ENCODE measurements around the gene CDY1B. TPM values are rescaled to one million over a fixed set of nuclear protein-coding genes. Genes with fewer than 3 reads are reported as not detected.
"Not testable (repeated sequence)": the region's sequence is repeated elsewhere in the genome, so short reads cannot be mapped to it uniquely, and the experiment has no call there.

The CDY1B gene
- polyA plus RNA-seq (ENCODE audit: low read depth in 6 of 6) = not detected

GRCh38 chrY:24047919-24048318, at the start of gene CDY1B:
CDY1B (minus strand) TSS chrY:24048019; CDS start chrY:24047688, 331 bp downstream.
- not testable (repeated sequence) for H3K36me3 Mint-ChIP-seq; H3K4me3 Mint-ChIP-seq; H3K4me1 Mint-ChIP-seq; H3K27ac Mint-ChIP-seq; H3K9me3 Mint-ChIP-seq; DNase-seq; ATAC-seq (ENCODE audit: low read depth in 2 of 2); H3K27me3 Mint-ChIP-seq

- ATAC-seq (ENCODE audit: low read depth in 2 of 2); H3K27ac Mint-ChIP-seq; H3K27me3 Mint-ChIP-seq; DNase-seq; H3K4me1 Mint-ChIP-seq; H3K9me3 Mint-ChIP-seq; H3K36me3 Mint-ChIP-seq; H3K4me3 Mint-ChIP-seq: not testable (repeated sequence)
Measured at GRCh38 chrY:24049525-24049924, 1.7 kb upstream of the CDY1B start.

- H3K4me3 Mint-ChIP-seq; H3K36me3 Mint-ChIP-seq; H3K9me3 Mint-ChIP-seq; H3K27ac Mint-ChIP-seq; H3K27me3 Mint-ChIP-seq; ATAC-seq (ENCODE audit: low read depth in 2 of 2); H3K4me1 Mint-ChIP-seq; DNase-seq: not testable (repeated sequence)
Measured at GRCh38 chrY:24043209-24043608, 4.6 kb downstream of the CDY1B start.

- not testable (repeated sequence) for DNase-seq; H3K4me1 Mint-ChIP-seq; H3K36me3 Mint-ChIP-seq; H3K27ac Mint-ChIP-seq; H3K27me3 Mint-ChIP-seq; H3K9me3 Mint-ChIP-seq; H3K4me3 Mint-ChIP-seq; ATAC-seq (ENCODE audit: low read depth in 2 of 2)
Measured at GRCh38 chrY:24039008-24039718, 8.7 kb downstream of the CDY1B start.

GRCh38 chrY:24026212-24027103, 21.4 kb downstream of the CDY1B start:
- not testable (repeated sequence) for H3K4me3 Mint-ChIP-seq; H3K27ac Mint-ChIP-seq; H3K4me1 Mint-ChIP-seq; H3K27me3 Mint-ChIP-seq; DNase-seq; H3K36me3 Mint-ChIP-seq; H3K9me3 Mint-ChIP-seq; ATAC-seq (ENCODE audit: low read depth in 2 of 2)

All from naive B cell (primary cell).